Measurements from ENCODE around the gene NUDT9. TPM values are rescaled to one million over a fixed set of nuclear protein-coding genes. Genes with fewer than 3 reads are reported as not detected.
"Not testable (repeated sequence)": the region's sequence is repeated elsewhere in the genome, so short reads cannot be mapped to it uniquely, and the experiment has no call there.

NUDT9 gene
- total RNA-seq, 1 experiment from 2014 or later, result 28.7 TPM

DNA sequence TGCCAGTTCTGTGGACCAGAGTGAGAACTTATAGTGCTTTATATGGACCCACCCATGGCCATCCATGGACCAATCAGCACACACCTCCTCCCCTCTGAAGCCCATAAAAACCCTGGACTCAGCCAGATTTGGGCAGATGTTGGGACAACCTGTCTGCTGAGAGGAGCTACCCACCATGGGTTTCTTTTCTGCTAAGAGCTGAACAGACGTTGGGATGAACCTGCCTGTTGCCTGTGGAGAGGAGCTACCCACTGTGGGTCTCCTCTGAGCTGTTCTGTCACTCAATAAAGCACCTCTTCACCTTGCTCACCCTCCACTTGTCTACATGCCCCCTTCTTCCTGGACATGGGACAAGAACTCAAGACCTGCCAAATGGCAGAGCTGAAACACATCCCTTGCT lies 22.4 kb upstream of the NUDT9 start:
- Histone ChIP-seq H3K27me3 (replicated peaks; ENCODE audit: control insufficient read depth, insufficient read depth, low read length) (no peaks in the 10 kb centered on the region), H3K9me3 (no peaks in the 10 kb centered on the region), H3K4me1 (no peaks in the 10 kb centered on the region), H3K4me3 (ENCODE audit: low read depth, low read length) (no peak overlapping the region), H3K36me3 (ENCODE audit: control insufficient read depth, insufficient read depth, low read length) (no peaks in the 10 kb centered on the region)
- no peaks in the 10 kb centered on the region for H3K27me3 Mint-ChIP-seq (ENCODE audit: insufficient read depth, unreplicated experiment)
- ChIA-PET CTCF (interaction anchor here (0.6 kb wide), 1 partner anchor 1329 kb away, joined by 12 read pairs; no protein-coding TSS in a partner anchor), POLR2A (no interaction called here)
- H3K9me3 Mint-ChIP-seq (ENCODE audit: unreplicated experiment), result no peaks in the 10 kb centered on the region
- DNase-seq, result no peak
- no TSS peak for BruUV-seq (replicated peaks)
- intact Hi-C loops (cut with micrococcal nuclease; ENCODE audit: unreplicated experiment), result no loop called here
- TF ChIP-seq, protein P1, sequence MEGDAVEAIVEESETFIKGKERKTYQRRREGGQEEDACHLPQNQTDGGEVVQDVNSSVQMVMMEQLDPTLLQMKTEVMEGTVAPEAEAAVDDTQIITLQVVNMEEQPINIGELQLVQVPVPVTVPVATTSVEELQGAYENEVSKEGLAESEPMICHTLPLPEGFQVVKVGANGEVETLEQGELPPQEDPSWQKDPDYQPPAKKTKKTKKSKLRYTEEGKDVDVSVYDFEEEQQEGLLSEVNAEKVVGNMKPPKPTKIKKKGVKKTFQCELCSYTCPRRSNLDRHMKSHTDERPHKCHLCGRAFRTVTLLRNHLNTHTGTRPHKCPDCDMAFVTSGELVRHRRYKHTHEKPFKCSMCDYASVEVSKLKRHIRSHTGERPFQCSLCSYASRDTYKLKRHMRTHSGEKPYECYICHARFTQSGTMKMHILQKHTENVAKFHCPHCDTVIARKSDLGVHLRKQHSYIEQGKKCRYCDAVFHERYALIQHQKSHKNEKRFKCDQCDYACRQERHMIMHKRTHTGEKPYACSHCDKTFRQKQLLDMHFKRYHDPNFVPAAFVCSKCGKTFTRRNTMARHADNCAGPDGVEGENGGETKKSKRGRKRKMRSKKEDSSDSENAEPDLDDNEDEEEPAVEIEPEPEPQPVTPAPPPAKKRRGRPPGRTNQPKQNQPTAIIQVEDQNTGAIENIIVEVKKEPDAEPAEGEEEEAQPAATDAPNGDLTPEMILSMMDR (IDR thresholded peaks at IDR 0.05; ENCODE audit: insufficient read depth in 1 of 2, low read depth in 1 of 2, low read length in 1 of 2, severe bottlenecking in 1 of 2, unreplicated experiment in 1 of 2), result no peak
- no peak overlapping the region for H3K27ac Mint-ChIP-seq (ENCODE audit: unreplicated experiment)
- no peaks in the 10 kb centered on the region for H3K4me1 Mint-ChIP-seq (ENCODE audit: low read depth, unreplicated experiment)
- no peak overlapping the region for H3K4me3 Mint-ChIP-seq (ENCODE audit: unreplicated experiment)
- no peaks in the 10 kb centered on the region for H3K36me3 Mint-ChIP-seq (ENCODE audit: insufficient read depth, unreplicated experiment)

DNA sequence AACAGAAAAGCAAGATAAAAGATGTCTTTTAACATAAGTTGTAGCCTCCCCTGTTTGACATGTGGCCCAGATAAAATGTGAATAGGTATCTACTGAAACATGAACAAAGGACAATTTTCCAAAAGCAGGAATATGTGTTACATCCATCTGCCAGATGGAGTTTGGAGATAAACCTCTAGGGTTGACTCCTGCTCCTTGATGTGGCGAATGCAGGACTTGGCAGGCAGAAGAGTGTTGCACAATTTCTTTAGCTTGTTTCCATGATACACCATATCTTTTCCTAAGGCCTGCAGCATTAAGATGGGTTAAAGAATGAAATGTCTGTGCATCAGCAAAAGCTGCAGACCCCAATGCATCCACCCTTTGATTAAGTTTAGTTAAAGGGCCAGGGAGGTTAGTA lies 18.6 kb upstream of the NUDT9 start:
- CTCF ChIA-PET; DNase-seq; H3K4me1 ChIP-seq; intact Hi-C loops (cut with micrococcal nuclease; ENCODE audit: unreplicated experiment); H3K4me3 ChIP-seq (ENCODE audit: low read depth, low read length); H3K9me3 Mint-ChIP-seq (ENCODE audit: unreplicated experiment); H3K27ac Mint-ChIP-seq (ENCODE audit: unreplicated experiment); H3K27me3 Mint-ChIP-seq (ENCODE audit: insufficient read depth, unreplicated experiment); H3K36me3 Mint-ChIP-seq (ENCODE audit: insufficient read depth, unreplicated experiment); POLR2A ChIA-PET; H3K4me1 Mint-ChIP-seq (ENCODE audit: low read depth, unreplicated experiment); BruUV-seq (replicated peaks); H3K36me3 ChIP-seq (ENCODE audit: control insufficient read depth, insufficient read depth, low read length); H3K27me3 ChIP-seq (replicated peaks; ENCODE audit: control insufficient read depth, insufficient read depth, low read length); H3K4me3 Mint-ChIP-seq (ENCODE audit: unreplicated experiment); H3K9me3 ChIP-seq: not testable (repeated sequence)

DNA sequence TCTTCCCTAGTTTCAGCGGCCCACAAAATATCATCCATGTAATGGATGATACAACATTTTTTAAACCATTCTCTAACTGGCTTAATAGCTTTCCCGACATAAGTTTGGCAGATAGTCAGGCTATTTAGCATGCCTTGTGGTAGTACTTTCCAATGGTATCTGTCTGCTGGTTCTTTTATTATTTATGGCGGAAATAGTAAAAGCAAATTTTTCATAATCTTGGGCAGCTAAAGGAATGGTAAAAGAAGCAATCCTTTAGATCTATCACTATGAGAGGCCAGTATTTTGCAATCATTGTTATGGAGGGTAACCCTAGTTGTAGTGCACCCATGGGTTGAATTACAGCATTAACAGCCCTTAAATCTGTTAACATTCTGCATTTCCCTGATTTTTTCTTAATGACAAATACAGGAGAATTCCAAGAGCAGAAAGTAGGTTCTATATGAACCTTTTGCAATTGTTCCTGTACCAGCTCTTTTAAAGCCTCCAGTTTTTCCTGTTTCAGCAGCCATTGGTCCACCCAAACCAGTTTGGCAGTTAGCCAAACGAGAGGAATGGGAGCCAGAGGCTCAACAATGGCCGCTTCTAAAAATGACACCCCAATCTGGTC lies 17.1 kb upstream of the NUDT9 start:
- no peaks in the 10 kb centered on the region for H3K36me3 ChIP-seq (ENCODE audit: control insufficient read depth, insufficient read depth, low read length)
- no peaks in the 10 kb centered on the region for H3K27me3 Mint-ChIP-seq (ENCODE audit: insufficient read depth, unreplicated experiment)
- no peak for DNase-seq
- no peaks in the 10 kb centered on the region for H3K9me3 Mint-ChIP-seq (ENCODE audit: unreplicated experiment)
- no peak overlapping the region for H3K27ac Mint-ChIP-seq (ENCODE audit: unreplicated experiment)
- ChIA-PET CTCF (no interaction called here), POLR2A (no interaction called here)
- peaks cover 21% of the 10 kb centered on the region for H3K4me1 Mint-ChIP-seq (ENCODE audit: low read depth, unreplicated experiment)
- no peaks in the 10 kb centered on the region for H3K9me3 ChIP-seq
- no peak overlapping the region for H3K4me3 ChIP-seq (ENCODE audit: low read depth, low read length)
- peaks cover 22% of the 10 kb centered on the region for H3K4me1 ChIP-seq
- peaks cover 5% of the 10 kb centered on the region for H3K36me3 Mint-ChIP-seq (ENCODE audit: insufficient read depth, unreplicated experiment)
- BruUV-seq (replicated peaks), result no TSS peak
- H3K27me3 ChIP-seq (replicated peaks; ENCODE audit: control insufficient read depth, insufficient read depth, low read length), result no peaks in the 10 kb centered on the region
- H3K4me3 Mint-ChIP-seq (ENCODE audit: unreplicated experiment), result no peak overlapping the region
- intact Hi-C loops (cut with micrococcal nuclease; ENCODE audit: unreplicated experiment), result no loop called here
- TF ChIP-seq, protein P1 (IDR thresholded peaks at IDR 0.05; ENCODE audit: insufficient read depth in 1 of 2, low read depth in 1 of 2, low read length in 1 of 2, severe bottlenecking in 1 of 2, unreplicated experiment in 1 of 2), result no peak

DNA sequence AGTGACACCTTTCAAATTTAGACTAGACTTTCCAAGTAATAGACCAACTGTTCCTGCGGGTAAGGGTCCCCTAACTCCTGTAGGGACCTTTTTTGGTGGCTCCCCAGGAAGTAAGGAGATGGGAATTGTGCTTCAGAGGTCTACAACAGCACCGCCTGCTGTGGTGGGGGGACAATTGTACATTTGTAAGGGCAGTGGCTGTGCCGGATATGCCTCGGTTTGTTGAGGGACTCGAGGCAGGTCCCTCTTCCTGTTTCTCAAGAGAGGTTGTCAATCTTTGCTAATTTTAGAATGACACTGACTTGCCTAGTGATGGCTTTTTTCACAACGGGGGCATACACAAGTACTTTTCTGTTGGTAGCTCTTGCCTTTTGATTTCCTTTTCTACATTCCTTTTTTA lies 15.9 kb upstream of the NUDT9 start:
- ChIA-PET POLR2A (no interaction called here), CTCF (no interaction called here)
- Histone ChIP-seq H3K27me3 (replicated peaks; ENCODE audit: control insufficient read depth, insufficient read depth, low read length) (no peaks in the 10 kb centered on the region), H3K9me3 (no peaks in the 10 kb centered on the region), H3K36me3 (ENCODE audit: control insufficient read depth, insufficient read depth, low read length) (no peaks in the 10 kb centered on the region), H3K4me3 (ENCODE audit: low read depth, low read length) (no peak overlapping the region), H3K4me1 (peaks cover 30% of the 10 kb centered on the region)
- H3K9me3 Mint-ChIP-seq (ENCODE audit: unreplicated experiment), result no peaks in the 10 kb centered on the region
- H3K4me1 Mint-ChIP-seq (ENCODE audit: low read depth, unreplicated experiment), result peaks cover 23% of the 10 kb centered on the region
- no peak overlapping the region for H3K27ac Mint-ChIP-seq (ENCODE audit: unreplicated experiment)
- TF ChIP-seq, protein P1 (IDR thresholded peaks at IDR 0.05; ENCODE audit: insufficient read depth in 1 of 2, low read depth in 1 of 2, low read length in 1 of 2, severe bottlenecking in 1 of 2, unreplicated experiment in 1 of 2), result no peak
- DNase-seq, result no peak
- H3K27me3 Mint-ChIP-seq (ENCODE audit: insufficient read depth, unreplicated experiment), result no peaks in the 10 kb centered on the region
- peaks cover 7% of the 10 kb centered on the region for H3K36me3 Mint-ChIP-seq (ENCODE audit: insufficient read depth, unreplicated experiment)
- BruUV-seq (replicated peaks), result no TSS peak
- H3K4me3 Mint-ChIP-seq (ENCODE audit: unreplicated experiment), result no peak overlapping the region
- intact Hi-C loops (cut with micrococcal nuclease; ENCODE audit: unreplicated experiment), result no loop called here

DNA sequence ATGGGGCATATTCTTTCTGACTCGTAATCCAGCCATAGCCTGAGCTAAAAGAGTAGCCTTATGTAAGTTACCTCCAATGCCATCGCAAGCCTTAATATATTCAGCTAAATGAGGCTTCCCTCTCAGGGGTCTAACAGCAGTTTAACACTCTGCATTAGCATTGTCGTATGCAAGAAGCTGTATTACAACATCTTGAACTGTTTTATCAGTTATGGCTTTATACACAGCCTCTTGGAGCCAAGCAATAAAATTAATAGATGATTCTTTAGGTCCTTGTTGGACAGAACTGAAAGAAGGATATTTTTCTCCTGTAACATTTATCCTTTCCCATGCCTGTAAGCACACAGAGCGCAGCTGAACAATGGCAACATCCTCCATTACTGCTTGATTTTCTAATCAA lies 15.5 kb upstream of the NUDT9 start:
- H3K27ac Mint-ChIP-seq (ENCODE audit: unreplicated experiment); H3K4me3 ChIP-seq (ENCODE audit: low read depth, low read length); CTCF ChIA-PET; H3K27me3 ChIP-seq (replicated peaks; ENCODE audit: control insufficient read depth, insufficient read depth, low read length); H3K27me3 Mint-ChIP-seq (ENCODE audit: insufficient read depth, unreplicated experiment); H3K36me3 ChIP-seq (ENCODE audit: control insufficient read depth, insufficient read depth, low read length); intact Hi-C loops (cut with micrococcal nuclease; ENCODE audit: unreplicated experiment); H3K36me3 Mint-ChIP-seq (ENCODE audit: insufficient read depth, unreplicated experiment); H3K4me3 Mint-ChIP-seq (ENCODE audit: unreplicated experiment); DNase-seq; H3K9me3 ChIP-seq; H3K9me3 Mint-ChIP-seq (ENCODE audit: unreplicated experiment); POLR2A ChIA-PET; BruUV-seq (replicated peaks): not testable (repeated sequence)
- peaks cover 30% of the 10 kb centered on the region for H3K4me1 ChIP-seq
- H3K4me1 Mint-ChIP-seq (ENCODE audit: low read depth, unreplicated experiment), result peaks cover 23% of the 10 kb centered on the region
